GM18517 (cell line): ENCODE measurements around the gene TRIM72.
"Not testable (repeated sequence)": the region's sequence is repeated elsewhere in the genome, so short reads cannot be mapped to it uniquely, and the experiment has no call there.

ENCODE experiments used
- ATAC-seq: cut with Tn5 transposase; IDR thresholded peaks from one replicate; pipeline ENCODE4 v1.9.1; 2021; ENCODE audit warnings: mild to moderate bottlenecking, moderate library complexity; ENCODE audit not compliant: unreplicated experiment

Gene TRIM72

DNA sequence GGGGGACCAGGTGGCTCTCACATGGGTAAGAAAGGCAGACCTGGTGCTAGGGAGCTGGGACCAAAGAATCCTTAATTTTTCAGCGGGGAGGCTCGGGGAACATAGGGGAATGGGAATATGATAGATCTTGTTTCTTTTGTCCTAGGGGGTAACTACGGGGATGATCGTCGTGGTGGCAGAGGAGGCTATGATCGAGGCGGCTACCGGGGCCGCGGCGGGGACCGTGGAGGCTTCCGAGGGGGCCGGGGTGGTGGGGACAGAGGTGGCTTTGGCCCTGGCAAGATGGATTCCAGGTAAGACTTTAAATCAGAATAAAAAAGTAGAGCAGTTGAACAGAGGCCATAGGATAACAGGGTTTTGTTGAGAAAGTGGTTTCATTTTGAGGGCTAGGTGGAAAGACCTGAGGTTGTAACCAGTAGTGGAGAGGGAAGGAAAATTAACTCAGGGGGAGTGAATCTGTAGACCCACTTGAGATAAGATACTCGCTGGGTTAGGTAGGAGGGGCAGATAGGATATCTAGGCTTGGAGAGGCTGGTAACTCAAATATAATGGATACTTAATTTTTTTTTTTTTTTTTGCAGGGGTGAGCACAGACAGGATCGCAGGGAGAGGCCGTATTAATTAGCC, 23.0 kb upstream of the TRIM72 start:
- no peak for ATAC-seq

DNA sequence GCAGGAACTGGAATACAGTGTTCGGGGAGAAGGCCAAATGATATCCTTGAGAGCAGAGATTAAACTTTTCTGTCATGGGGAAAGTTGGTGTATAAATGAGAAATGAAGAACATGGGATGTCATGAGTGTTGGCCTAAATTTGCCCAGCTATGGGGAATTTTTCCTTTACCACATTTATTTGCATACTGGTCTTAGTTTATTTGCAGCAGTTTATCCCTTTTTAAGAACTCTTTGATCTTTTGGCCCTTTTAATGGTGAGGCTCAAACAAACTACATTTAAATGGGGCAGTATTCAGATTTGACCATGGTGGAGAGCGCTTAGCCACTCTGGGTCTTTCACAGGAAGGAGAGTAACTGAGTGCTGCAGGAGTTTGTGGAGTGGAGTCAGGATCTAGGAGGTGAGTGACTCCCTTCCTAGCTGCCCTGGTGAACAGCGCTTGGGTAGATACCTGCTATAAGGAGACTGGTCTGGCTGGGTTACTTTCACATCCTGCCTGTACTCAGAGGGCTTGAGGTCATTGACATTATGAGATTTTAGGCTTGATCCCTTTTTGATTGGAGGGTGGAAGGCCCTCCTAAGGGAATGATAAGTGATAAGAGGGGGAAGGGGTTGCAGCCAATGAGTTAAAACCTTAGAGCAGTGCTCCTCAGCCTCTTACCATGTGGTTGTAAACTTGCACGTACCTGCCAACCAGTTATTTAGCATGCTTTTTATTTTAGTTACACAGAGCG, 22.1 kb upstream of the TRIM72 start:
- ATAC-seq: no peak

DNA sequence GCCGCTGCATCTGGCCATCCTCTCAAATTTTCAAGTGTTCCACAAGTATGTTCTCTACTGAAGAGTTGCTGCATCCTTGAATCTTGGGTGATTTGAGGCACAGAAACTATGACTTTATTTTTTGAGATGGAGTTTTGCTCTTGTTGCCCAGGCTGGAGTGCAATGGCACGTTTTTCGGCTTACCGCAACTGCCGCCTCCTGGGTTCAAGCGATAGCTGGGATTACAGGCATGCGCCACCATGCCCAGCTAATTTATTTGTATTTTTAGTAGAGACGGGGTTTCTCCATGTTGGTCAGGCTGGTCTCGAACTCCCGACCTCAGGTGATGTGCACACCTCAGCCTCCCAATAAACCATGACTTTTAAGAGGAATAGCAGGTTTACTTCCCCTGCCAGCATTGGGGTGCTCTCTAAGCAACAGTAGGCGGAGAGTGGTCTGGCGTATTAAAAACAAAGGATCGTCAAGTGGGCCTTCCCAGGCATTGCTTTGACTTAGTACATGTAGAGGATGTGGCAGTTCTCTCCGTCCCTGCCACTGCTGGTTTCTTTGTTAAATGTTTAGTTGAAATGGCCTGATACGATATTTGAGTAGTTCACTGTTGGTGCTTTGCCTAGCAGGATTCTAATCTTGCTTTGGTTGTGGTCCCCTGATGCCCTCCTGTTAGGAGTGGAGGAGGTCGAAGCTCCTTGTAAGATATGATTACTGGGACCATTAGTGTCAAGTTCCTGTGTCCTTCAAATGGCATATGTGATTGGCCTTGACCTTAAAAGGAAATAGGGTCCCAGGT, 20.9 kb upstream of the TRIM72 start:
- ATAC-seq: no peak

DNA sequence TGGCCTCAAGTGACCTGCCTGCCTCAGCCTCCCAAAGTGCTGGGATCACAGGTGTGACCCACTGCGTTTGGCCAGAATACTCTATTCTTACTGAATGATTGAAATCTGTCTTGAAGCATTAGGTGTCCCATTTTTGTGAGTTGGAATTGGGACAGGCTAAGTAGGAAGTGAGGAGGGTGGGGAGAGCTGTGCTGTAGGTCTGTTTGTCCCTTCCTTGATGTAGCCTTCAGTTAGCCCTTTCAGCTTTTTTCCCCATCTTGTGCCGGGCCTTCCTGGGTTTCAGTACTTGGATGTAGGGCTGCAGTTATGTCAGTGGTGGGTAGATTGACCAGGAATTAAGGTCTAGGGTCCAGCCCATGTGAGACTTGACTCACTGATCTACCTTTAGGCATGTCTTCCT, 20.0 kb upstream of the TRIM72 start:
- no peak for ATAC-seq

DNA sequence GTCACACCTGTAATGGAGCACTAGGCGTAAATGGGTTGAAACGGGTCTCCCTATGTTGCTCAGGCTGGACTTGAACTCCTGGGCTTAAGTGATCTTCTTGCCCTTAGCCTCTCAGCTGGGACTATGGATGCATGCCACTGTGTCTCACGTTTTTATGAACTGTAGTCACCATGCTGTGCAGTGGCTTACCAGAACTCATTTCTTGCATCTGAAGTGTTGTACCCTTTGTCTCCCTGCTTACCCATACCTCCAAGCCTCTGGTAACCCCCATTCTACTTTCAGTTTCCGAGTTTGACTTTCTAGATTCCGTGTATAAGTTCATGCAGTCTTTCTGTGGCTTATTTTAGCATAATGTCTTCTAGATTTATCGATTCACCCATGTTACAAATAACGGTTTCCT, 19.0 kb upstream of the TRIM72 start:
- no peak for ATAC-seq

DNA sequence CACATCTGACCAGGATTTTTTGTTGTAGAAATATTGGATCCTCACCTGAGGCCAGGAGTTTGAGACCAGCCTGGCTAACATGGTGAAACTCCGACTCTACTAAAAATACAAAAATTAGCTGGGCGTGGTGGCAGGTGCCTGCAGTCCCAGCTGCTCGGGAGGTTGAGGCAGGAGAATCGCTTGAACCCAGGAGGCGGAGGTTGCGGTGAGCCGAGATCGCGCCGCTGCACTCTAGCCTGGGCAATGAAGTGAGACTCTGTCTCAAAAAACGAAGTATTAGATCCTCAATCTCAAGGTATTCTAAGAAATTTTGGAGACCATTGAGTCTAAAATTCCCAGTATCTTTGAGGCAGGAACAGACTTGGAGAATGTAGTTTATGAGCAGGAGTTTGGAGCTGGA, 18.1 kb upstream of the TRIM72 start:
- ATAC-seq: not testable (repeated sequence)

DNA sequence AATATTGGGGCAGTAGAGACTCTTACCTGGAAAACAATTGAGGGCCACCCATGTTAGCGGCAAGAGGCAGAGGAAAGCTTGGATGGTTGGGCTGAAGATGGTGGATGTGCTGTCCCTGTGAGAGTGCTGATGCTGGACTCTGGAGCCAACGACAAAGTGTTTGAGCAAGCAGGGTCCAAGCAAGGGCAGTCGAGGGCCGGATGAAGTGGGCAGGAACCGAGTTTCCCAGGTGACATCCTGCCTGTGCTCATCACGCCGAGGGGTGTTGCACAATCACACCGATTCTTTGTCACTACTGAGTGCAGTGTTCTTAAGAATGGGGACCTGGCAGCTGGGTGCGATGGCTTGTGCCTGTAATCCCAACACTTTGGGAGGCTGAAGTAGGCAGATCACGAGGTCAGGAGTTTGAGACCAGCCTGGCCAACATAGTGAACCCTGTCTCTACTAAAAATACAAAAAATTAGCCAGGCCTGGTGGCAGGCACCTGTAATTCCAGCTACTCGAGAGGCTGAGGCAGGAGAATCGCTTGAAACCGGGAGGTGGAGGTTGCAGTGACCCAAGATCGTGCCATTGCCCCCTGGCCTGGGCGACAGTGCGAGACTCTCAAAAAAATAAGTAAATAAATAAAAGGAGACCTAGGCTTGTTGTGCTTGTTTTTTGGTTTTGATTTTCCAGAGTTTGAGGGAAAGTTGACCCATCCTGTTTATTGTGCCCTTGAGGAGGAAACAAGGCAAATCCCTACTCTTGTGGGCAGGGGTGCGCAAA, 17.4 kb upstream of the TRIM72 start:
- no peak for ATAC-seq

DNA sequence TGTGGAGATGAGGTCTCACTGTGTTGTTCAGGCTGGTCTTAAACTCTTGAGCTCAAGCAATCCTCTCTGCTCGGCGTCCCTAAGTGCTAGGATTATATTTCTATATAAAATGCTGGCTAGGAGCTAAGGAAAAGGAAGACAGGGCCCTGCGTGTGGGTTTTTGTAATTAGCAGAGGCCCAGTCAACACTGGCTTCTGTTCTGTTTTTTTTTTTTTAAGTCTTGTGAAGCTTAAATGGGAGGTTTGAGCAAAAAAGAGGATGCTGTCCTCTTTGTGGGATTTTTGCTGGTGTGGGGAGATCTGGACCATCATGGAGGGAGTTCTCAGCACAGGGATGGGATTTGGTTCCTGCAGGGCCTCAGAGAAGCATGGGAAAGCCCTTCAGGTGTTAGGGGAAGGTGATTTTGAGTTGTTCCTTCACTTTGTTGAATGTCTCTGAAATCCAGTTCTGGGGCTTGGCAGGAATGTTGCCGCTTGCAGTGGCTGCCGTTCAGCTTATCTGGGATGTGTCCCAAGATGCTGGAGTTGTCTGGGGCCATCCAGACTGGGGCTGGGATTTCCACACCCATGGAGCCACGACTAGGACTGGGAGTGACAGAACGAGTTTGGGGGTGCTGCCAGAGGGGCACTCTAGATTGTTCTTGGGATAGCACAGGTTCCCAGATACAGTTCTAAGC, 15.6 kb upstream of the TRIM72 start:
- no peak for ATAC-seq

DNA sequence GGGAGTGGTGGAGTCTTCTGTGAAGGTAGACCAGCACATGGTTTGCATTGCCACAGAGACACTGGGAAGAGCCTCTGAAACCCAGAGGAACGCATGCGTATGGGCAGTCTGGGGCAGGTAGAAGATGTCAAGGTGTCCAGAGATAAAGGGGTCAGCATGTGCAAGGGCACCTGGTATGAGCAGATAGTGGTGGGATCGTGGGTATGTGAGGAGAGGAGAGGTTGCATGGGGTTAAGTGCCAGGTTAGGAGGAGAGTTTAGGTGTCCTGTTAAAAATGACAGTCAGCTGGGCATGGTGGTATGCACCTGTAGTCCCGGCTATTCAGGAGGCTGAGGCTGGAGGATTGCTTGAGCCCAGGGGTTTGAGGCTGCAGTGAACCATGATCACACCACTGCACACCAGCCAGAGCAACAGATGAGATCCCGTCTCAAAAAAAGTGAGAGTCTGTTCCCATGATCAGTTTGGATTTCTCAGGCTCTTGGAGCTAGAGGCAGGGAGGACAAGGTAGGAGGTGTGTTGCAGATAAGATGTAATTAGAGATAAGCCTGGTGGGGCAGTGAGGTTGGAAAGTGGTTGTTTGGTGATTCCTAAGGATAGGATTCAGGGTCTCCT, 14.4 kb upstream of the TRIM72 start:
- no peak for ATAC-seq

DNA sequence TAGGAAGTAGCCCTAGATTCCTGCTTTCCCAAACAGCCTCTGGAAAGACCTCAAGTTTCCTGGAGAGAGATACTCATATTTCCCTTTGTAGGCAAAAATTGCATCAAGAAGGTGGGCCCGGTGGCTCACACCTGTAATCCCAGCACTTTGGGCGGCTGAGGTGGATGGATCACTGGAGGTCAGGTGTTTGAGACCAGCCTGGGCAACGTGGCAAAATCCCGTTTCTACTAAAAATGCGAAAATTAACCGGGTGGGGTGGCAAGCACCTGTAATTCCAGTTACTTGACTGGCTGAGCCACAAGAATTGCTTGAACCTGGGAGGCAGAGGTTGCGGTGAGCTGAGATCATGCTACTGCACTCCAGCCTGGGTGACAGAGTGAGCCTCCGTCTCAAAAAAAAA, 13.8 kb upstream of the TRIM72 start:
- not testable (repeated sequence) for ATAC-seq

DNA sequence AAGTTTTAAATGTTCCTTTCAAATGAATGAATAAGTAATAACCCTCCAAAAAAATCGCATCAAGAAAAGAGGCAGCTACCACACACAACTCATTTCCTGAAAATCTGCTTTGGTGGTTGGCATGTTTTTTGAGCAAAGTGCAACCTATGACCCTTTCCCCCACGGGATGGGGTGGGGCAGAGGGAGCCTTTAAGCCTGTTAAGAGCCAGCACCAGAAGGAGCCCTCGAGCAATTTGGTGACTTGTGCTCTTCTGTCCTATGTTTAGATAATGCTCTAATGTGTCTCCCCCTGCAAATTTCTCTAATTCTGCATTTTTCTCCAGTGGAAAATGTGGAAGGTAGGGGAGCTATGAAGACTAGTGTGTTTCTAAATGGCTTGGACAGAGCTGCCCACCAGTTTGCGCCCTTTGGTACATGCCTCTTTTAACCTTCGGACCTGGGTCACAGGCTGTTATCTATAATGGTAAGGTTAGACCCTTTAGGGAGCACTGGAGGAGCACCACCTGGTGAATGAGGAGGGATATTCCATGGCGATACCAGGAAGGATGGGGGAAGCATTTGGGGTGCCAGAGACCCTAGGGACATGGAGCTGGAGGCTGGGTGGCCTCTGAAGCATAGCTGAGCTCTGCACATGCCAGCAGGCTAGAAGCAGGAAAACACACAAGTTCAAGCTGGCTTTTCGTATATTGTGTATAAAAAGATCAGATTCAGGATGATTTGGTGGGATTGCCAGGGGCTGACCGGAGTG, 12.9 kb upstream of the TRIM72 start:
- ATAC-seq: no peak

DNA sequence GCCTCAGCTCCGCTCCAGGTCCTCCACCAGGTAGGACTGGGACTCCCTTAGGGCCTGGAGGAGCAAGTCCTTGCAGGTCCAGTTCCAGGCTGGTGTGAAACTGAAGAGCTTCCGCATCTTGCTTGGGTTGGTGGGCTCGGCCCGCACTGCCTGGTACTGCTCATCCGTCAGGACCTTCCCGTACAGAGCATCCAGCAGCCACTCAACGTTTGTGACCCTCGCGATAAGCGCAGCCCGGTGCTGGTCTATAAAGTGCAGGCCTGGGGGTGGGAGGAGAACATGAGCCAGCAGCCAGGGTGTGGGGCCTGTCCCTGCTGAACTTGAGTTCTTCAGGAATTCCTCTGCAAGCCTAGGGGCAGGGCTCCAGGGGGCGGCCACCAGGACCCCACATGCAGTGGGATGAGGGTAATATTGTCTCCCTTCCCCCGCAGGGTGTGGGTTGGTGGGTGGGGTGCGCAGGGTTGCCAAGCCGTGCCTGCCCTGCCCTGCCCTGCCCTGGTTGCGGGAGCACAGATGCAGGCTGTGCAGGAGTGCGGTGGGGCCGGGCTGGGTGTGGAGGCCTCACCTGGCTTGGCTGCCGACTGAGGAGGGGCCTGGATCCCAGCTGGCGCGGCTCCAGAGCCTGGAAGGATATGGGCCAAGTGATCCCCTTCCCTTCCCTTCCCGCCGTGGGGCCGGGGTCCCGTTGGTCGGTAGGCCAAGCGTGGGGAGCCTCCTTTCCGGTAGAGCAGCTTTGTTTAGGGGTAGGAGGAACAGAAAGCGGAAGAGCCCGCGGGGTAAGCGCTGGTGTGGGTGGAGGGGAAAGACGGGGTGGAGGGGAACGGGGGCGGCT, 12.1 kb upstream of the TRIM72 start:
- ATAC-seq: no peak

DNA sequence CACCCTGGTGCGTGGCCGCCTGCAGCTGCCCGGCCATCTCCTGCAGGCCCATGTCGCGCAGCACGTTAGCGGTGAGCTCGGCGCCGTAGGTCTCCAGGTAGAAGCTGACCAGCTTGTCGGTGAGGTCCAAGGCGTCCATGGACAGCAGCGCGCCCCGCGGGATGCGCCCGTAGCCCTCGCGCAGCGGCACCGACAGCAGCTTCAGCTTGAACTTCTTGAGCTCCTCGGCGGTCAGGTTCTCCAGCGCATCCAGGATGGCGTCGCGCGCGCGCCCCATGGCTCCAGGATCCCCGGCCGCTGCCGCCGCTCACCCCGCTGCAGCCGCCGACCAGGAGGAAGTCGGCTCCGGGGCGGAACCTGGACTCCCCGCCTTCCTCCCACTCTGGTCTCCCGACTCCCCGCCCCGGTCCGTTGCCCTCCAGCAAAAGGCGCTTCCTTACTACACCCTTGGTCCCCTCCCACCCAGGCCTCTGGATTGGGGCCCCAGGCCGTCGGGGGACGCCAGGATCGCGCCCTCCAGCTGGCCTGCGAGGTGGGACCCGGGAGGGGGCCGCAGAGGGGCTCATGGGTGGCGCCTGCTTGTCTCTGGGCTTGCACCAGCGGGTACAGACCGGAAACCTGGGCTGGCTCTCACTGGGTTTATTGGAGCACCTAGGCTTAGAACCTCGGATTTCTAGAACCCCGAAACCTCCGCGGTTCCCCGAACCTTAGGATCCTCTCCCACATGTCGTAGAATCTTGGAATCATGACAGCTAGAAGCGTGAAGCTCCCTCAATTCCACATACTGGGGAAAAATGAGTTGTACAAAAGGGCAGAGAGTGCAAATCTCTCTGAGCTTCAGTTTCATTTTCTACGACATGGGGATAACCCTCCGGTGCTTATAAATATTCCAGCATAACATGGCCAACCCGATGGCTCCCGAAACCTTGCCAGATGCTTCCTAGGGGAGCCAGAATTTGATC, 11.2 kb upstream of the TRIM72 start, which contains the start of gene PYCARD:
Gene PYCARD (minus strand): TSS at position 347 of the 962 bp plus-strand sequence. CDS start 70 bp downstream, at position 277.
- ATAC-seq: no peak

DNA sequence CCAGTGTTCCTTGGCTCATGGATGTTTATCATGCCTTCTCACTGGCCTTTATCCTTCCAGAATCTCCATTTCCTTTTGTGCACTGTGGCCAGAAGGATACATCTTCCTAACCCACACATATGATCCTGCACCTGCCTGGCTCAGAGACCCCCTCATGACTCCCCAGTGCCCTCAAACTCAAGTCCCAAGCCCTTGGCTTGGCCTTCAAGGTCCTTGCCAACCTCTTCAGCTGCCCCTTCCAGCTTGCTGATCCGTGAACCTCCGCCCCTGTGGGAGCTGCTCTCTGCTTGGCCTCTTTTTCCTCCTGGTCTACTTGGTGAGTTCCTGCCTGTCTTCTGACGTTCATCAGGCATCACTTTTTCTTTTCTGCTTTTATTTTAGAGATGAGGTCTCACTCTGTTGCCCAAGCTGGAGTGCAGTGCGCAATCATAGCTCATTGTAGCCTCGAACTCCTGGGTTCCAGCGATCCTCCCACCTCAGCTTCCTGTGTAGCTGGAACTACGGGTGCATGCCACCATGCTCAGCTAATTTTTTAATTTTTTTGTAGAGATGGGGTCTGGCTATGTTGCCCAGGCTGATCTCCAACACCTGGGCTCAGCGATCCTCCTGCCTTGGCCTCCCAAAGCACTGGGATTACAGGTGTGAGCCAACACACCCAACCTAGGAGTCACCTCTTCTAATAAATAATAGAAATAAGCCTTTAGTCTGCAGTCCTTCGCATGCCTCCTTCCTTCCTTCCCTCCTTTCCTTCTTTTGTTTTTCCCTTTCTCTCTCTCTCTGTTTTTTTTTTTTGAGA, 8.8 kb upstream of the TRIM72 start:
- no peak for ATAC-seq

DNA sequence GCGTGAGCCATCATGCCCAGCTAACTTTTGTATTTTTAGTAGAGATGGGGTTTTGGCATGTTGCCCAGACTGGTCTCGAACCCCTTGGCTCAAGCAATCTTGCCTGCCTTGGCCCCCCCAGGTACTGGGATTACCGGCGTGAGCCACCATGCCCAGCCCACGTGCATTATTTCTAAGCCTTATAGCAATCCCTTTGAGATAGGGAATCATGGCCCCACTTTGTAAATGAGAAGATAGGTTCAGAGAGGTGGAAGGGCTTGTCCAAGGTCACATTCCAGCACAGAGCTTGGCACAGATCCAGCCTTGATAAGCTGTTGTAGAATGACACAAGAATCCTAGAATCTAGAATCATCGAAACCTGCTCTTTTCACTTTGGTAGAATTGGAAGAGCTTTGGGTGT, 7.1 kb upstream of the TRIM72 start:
- ATAC-seq: no peak

DNA sequence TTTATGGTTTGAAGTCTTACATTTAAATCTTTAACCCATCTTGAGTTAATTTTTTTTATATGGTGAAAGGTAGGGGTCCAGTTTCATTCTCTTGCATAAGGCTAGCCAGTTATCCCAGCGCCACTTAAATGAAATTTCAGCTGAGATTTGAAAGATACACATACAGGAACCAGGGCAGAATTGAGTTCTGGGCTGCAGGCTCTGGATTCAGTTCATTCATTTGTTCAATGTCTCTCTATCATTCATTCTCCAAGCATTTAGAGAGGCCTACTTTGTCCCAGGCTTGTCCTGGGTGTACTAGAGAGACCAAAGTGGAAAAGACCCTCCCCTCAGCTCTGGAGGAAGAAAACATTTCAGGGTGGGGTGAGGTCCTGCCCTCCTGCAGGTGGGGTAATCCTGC, 577 bp upstream of the TRIM72 start:
- ATAC-seq: no peak
